GM12874 (cell line): ENCODE results near the gene BET1.

Experiments used
- TF ChIP-seq, protein P1 (sequence below): IDR thresholded peaks from 2 replicates; pipeline ENCODE4 v1.5.1; 2011; ENCODE audit warnings: low read depth, mild to moderate bottlenecking, control low read depth, low read length, moderate library complexity; ENCODE audit not compliant: insufficient read depth

The BET1 gene

GRCh38 chr7:94011714-94012353 is 7.7 kb upstream of the BET1 start:
- TF ChIP-seq, protein P1, sequence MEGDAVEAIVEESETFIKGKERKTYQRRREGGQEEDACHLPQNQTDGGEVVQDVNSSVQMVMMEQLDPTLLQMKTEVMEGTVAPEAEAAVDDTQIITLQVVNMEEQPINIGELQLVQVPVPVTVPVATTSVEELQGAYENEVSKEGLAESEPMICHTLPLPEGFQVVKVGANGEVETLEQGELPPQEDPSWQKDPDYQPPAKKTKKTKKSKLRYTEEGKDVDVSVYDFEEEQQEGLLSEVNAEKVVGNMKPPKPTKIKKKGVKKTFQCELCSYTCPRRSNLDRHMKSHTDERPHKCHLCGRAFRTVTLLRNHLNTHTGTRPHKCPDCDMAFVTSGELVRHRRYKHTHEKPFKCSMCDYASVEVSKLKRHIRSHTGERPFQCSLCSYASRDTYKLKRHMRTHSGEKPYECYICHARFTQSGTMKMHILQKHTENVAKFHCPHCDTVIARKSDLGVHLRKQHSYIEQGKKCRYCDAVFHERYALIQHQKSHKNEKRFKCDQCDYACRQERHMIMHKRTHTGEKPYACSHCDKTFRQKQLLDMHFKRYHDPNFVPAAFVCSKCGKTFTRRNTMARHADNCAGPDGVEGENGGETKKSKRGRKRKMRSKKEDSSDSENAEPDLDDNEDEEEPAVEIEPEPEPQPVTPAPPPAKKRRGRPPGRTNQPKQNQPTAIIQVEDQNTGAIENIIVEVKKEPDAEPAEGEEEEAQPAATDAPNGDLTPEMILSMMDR = no peak

DNA sequence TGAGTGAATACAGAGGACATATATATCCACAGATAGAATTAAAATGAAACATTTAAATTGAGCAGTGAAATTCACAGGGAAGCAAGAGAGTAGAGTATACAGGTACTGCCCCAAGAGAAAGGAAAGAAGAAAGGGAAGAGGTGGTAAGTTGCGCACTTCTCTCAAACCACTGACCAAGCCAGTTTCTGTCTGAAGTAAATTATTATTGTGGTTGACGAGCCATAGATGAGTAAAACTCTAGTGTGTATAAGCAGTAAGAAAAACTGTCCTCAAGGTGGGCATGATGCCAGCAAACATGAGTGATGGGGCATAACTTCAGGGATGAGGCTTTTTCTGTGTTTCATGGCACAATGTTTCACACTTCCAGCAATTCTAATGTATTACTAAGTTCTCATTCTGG is 4.4 kb upstream of the BET1 start:
- TF ChIP-seq, protein P1 = no peak

DNA sequence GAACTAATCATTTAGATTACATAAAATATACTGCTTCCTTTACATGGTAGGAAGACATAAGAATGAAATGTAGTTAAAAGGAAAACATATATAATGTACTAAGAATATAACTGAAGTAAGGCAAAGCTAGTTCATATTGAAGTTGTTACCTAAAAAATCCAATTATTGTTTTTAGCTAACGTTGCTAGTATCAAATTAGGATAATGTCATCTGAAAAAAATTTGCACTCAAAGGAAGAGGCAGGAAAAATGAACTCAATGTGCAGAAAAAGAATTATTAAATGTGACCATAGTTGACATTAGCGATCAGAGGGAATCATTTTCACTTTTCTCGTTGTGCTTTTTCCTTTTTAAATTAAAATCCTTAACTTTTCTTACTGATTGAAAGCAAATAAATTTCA is 1.6 kb upstream of the BET1 start:
- TF ChIP-seq, protein P1 = no peak

- TF ChIP-seq, protein P1 = no peak
These were observed 620 bp downstream of the BET1 start for GRCh38 chr7:94003446-94004023.

DNA sequence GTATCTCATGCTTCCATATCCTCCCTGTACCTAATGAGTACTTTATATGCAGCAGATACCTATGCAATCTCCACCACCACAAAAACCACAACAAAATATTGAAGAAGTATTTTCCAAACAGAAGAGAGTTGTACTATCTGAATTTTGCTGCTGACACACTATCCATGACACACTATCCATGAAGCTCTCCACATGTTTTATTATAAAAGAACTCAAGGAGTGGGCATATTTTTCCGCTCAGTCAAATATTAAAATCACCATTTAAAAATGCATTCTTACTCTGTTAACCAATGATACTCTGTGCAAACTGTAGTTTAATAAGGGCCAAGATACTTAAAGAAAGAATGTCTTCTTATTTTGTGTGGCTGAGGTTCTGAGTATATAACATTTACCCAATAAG is 2.8 kb downstream of the BET1 start:
- TF ChIP-seq, protein P1 = no peak

DNA sequence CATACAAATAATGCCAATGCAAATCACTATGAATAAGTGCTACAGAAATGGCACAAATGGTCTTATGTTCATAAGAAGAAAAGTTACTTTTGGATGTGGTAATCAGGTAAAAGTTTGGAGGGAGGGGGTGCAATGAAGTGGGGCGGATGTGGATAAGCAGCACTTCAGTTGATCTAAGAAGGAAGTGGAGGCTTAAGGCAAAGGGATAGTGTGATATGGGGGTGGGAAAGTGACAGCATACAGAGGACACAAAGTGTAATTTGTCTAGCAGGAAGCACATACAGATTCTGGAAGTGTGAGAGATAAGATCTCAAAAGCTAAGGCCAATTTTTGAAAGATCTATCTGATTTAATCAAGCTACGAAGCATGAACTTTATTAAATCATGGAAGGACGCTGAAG is 6.3 kb downstream of the BET1 start:
- TF ChIP-seq, protein P1 = no peak

- TF ChIP-seq, protein P1 = no peak
These were observed 11.6 kb downstream of the BET1 start for GRCh38 chr7:93992421-93993110.
